ENCODE data around the gene AP1B1.

GRCh38 chr22:29433856-29434255 lies 45.5 kb upstream of the AP1B1 start:
- TF ChIP-seq SUZ12 (IDR thresholded peaks at IDR 0.05; ENCODE audit: extremely low read depth, insufficient read depth, insufficient read length), result no peak
- no peak for TF ChIP-seq ZNF274 (IDR thresholded peaks at IDR 0.05; ENCODE audit: low read depth, low read length)

All from NT2/D1 (cell line).